TTC549 (cell line): ENCODE measurements around the gene LBHD1.

Source experiments
- FAIRE-seq: peaks from 2 replicates; lab custom pipeline; 2012; peaks lifted over from hg19 to GRCh38; lab: Jason Lieb, UNC

The LBHD1 gene

DNA sequence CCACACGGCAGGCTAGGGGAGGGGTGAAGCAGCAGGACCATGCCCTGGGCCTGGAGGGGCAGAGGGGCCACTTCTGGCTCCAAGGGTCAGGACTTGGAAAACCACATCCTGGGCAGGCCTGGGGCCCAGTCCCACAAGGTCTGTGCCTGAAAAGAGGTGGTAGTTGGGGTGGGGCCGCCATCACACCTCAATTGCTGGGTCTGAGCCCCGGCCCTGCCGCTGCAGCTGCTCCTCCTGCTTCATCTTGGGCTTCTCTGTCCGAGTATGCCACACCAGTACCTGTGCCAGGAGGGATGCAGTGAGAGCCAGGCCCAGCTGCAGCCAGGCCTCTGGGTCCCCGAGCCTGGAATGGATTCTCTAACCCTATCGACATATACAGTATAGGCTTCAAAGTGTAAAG lies 56.5 kb downstream of the LBHD1 start:
- no peak for FAIRE-seq

GRCh38 chr11:62614275-62614674 lies 57.8 kb downstream of the LBHD1 start:
- no peak for FAIRE-seq

- no peak for FAIRE-seq
Observed at GRCh38 chr11:62613291-62613778, 58.7 kb downstream of the LBHD1 start.
